OCI-LY1 (cell line): ENCODE results near the gene SPATA13.

Experiments used
- H2AFZ ChIP-seq: fragments of 200-600 bp; sonication (generic), shearing (Covaris generic); 2 replicates; pipeline ENCODE4 v1.6.0; 2014; ENCODE audit warnings: antibody characterized with exemption, mild to moderate bottlenecking, low read length
- H3F3A ChIP-seq: fragments of 200-600 bp; sonication (generic), shearing (Covaris generic); 2 replicates; pipeline ENCODE4 v1.6.0; 2014; ENCODE audit warnings: mild to moderate bottlenecking, antibody characterized with exemption, low read length, moderate library complexity; ENCODE audit not compliant: insufficient read depth
- H3K27ac ChIP-seq: fragments of 200-600 bp; sonication (generic); 2 replicates; pipeline ENCODE4 v1.5.1; 2014; ENCODE audit warnings: low read length, mixed run types, mild to moderate bottlenecking, low read depth; ENCODE audit not compliant: poor library complexity, severe bottlenecking
- H3K27me3 ChIP-seq: fragments of 200-600 bp; sonication (generic); 2 replicates; pipeline ENCODE4 v1.6.0; 2014; ENCODE audit warnings: antibody characterized with exemption, mild to moderate bottlenecking, low read length, moderate library complexity; ENCODE audit not compliant: insufficient read depth
- H3K36me3 ChIP-seq: fragments of 200-600 bp; sonication (generic); 2 replicates; pipeline ENCODE4 v1.6.1; 2014; ENCODE audit warnings: mild to moderate bottlenecking, antibody characterized with exemption, low read length, moderate library complexity, mixed read lengths; ENCODE audit not compliant: insufficient read depth
- H3K4me1 ChIP-seq: fragments of 200-600 bp; sonication (generic); 2 replicates; pipeline ENCODE4 v1.5.1; 2014; ENCODE audit warnings: mild to moderate bottlenecking, low read length, moderate library complexity; ENCODE audit not compliant: insufficient read depth, severe bottlenecking
- H3K4me2 ChIP-seq: fragments of 200-600 bp; sonication (generic), shearing (Covaris generic); 2 replicates; pipeline ENCODE4 v1.6.1; 2014; ENCODE audit warnings: low read length
- H3K4me3 ChIP-seq: fragments of 200-600 bp; sonication (generic); 2 replicates; pipeline ENCODE4 v1.5.1; 2014; ENCODE audit warnings: low read length, low read depth, mild to moderate bottlenecking, mixed read lengths; ENCODE audit not compliant: poor library complexity, severe bottlenecking
- H3K79me2 ChIP-seq: fragments of 200-600 bp; shearing (Covaris generic); 2 replicates; pipeline ENCODE4 v1.6.1; 2016; ENCODE audit warnings: mixed run types, low read length, mixed read lengths; ENCODE audit not compliant: insufficient read depth
- H3K9ac ChIP-seq: fragments of 200-600 bp; sonication (generic), shearing (Covaris generic); 2 replicates; pipeline ENCODE4 v1.6.1; 2014; ENCODE audit warnings: mild to moderate bottlenecking, low read length, mixed read lengths
- H3K9me2 ChIP-seq: fragments of 200-600 bp; sonication (generic), shearing (Covaris generic); 2 replicates; pipeline ENCODE4 v1.6.1; 2014; ENCODE audit warnings: low read depth, mild to moderate bottlenecking, low read length, mixed read lengths
- H3K9me3 ChIP-seq: fragments of 200-600 bp; shearing (Covaris generic); 2 replicates; pipeline ENCODE4 v1.6.1; 2014; ENCODE audit warnings: low read length, mixed read lengths
- H4K20me1 ChIP-seq: fragments of 200-600 bp; sonication (generic), shearing (Covaris generic); 2 replicates; pipeline ENCODE4 v1.6.0; 2016; ENCODE audit warnings: mild to moderate bottlenecking, low read length; ENCODE audit not compliant: insufficient read depth
- EZH2 ChIP-seq: fragments of 200-600 bp; sonication (generic), shearing (Covaris generic); IDR thresholded peaks from 2 replicates; pipeline ENCODE4 v1.8.0; 2017; ENCODE audit warnings: borderline replicate concordance, mixed run types, mild to moderate bottlenecking, antibody characterized with exemption, low read length, moderate library complexity, mixed read lengths
- TF ChIP-seq, protein P1 (sequence below): fragments of 200-600 bp; sonication (generic), shearing (Covaris generic); IDR thresholded peaks from 2 replicates; pipeline ENCODE4 v1.5.1; 2017; ENCODE audit warnings: mild to moderate bottlenecking, antibody characterized with exemption, low read length, moderate library complexity, mixed read lengths

Gene SPATA13

DNA sequence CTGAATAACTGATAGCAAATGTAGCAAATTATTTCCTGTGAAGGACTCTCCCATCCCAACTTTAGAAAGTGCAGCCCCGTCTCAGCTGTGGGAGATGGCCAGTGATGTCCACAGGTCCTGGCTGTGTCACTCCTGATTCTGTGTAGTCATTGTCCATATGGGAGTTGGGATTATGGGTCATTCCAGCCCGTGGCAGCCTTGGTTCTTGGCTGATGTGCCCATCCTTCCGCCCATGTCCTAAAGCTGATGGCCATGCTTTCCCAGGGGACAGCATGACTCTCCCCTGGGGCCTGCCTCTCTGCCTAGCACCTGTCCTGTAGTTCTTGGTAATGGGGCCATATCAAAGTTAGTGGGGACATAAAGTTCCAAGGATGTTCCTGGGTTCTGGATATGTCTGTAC, 104.9 kb downstream of the SPATA13 start:
- Histone ChIP-seq H3F3A (no peaks in the 10 kb centered on the region), H4K20me1 (no peaks in the 10 kb centered on the region), H3K4me3 (no peak overlapping the region), H3K79me2 (no peaks in the 10 kb centered on the region), H3K36me3 (no peaks in the 10 kb centered on the region), H3K27ac (no peak overlapping the region), H3K9ac (no peak overlapping the region), H3K4me1 (no peaks in the 10 kb centered on the region), H2AFZ (no peak overlapping the region), H3K4me2 (no peak overlapping the region), H3K27me3 (no peaks in the 10 kb centered on the region), H3K9me3 (no peaks in the 10 kb centered on the region), H3K9me2 (no peaks in the 10 kb centered on the region)
- no peak for TF ChIP-seq EZH2
- TF ChIP-seq, protein P1, sequence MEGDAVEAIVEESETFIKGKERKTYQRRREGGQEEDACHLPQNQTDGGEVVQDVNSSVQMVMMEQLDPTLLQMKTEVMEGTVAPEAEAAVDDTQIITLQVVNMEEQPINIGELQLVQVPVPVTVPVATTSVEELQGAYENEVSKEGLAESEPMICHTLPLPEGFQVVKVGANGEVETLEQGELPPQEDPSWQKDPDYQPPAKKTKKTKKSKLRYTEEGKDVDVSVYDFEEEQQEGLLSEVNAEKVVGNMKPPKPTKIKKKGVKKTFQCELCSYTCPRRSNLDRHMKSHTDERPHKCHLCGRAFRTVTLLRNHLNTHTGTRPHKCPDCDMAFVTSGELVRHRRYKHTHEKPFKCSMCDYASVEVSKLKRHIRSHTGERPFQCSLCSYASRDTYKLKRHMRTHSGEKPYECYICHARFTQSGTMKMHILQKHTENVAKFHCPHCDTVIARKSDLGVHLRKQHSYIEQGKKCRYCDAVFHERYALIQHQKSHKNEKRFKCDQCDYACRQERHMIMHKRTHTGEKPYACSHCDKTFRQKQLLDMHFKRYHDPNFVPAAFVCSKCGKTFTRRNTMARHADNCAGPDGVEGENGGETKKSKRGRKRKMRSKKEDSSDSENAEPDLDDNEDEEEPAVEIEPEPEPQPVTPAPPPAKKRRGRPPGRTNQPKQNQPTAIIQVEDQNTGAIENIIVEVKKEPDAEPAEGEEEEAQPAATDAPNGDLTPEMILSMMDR: no peak

DNA sequence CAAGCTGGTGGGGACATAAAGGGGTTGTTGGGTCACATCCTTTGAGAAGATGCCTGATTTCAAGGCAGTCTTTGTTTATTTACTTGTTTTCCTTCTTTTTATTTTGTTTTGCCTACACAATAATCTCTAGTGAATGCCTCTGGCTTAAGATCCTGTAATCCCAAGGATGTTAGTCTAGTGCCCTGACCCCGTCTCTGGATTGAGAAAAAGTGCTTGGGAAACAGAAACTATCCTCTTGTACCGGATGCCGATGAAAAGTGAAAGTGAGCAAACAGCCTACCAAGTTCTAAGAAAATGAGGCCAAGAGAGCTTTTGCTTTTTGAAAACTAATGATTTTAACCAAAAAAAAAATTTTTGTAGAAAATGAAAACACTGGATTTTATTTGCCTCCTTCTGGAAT, 106.8 kb downstream of the SPATA13 start:
- TF ChIP-seq, protein P1: no peak
- no peak for TF ChIP-seq EZH2
- Histone ChIP-seq H3K4me2 (no peak overlapping the region), H3K27me3 (no peaks in the 10 kb centered on the region), H3K36me3 (no peaks in the 10 kb centered on the region), H3K9me3 (no peaks in the 10 kb centered on the region), H2AFZ (no peak overlapping the region), H3K9ac (no peak overlapping the region), H3K4me3 (no peak overlapping the region), H3K79me2 (no peaks in the 10 kb centered on the region), H4K20me1 (no peaks in the 10 kb centered on the region), H3F3A (no peaks in the 10 kb centered on the region), H3K4me1 (no peaks in the 10 kb centered on the region), H3K27ac (no peak overlapping the region), H3K9me2 (no peaks in the 10 kb centered on the region)

DNA sequence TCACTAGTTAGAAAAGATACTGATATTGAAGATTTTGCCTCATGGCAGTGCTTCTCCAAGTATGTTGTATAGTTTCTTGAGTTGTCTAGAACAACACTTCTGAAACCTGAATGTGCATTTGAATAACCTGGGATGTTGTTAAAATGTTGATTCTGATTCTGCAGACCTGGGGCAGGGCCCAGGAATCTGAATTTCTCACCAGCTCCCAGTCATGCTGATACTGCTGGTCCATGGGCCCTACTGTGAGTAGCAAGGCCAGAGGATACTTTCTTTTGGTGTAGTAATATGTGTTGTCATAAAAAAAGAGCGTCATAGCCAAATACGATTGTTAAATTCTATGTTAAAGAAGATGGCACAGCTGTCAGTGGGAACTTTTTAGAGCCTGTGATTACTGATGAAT, 107.3 kb downstream of the SPATA13 start:
- H3K36me3 ChIP-seq: no peaks in the 10 kb centered on the region
- H3K9ac ChIP-seq: no peak overlapping the region
- H3K4me2 ChIP-seq: no peak overlapping the region
- H2AFZ ChIP-seq: no peak overlapping the region
- no peak overlapping the region for H3K27ac ChIP-seq
- no peaks in the 10 kb centered on the region for H3F3A ChIP-seq
- H3K79me2 ChIP-seq: no peaks in the 10 kb centered on the region
- no peaks in the 10 kb centered on the region for H3K9me2 ChIP-seq
- no peaks in the 10 kb centered on the region for H3K9me3 ChIP-seq
- H3K27me3 ChIP-seq: no peaks in the 10 kb centered on the region
- H4K20me1 ChIP-seq: no peaks in the 10 kb centered on the region
- TF ChIP-seq, protein P1: no peak
- no peak for TF ChIP-seq EZH2
- no peak overlapping the region for H3K4me3 ChIP-seq
- H3K4me1 ChIP-seq: no peaks in the 10 kb centered on the region
